HG02870 (cell line): Measurements from ENCODE around the gene SH3BP4.
"Not testable (repeated sequence)": the region's sequence is repeated elsewhere in the genome, so short reads cannot be mapped to it uniquely, and the experiment has no call there.

Experiments
- ATAC-seq: cut with Tn5 transposase; IDR thresholded peaks from one replicate; pipeline ENCODE4 v1.9.1; 2021; ENCODE audit warnings: mild to moderate bottlenecking, moderate library complexity; ENCODE audit not compliant: unreplicated experiment

Gene SH3BP4

DNA sequence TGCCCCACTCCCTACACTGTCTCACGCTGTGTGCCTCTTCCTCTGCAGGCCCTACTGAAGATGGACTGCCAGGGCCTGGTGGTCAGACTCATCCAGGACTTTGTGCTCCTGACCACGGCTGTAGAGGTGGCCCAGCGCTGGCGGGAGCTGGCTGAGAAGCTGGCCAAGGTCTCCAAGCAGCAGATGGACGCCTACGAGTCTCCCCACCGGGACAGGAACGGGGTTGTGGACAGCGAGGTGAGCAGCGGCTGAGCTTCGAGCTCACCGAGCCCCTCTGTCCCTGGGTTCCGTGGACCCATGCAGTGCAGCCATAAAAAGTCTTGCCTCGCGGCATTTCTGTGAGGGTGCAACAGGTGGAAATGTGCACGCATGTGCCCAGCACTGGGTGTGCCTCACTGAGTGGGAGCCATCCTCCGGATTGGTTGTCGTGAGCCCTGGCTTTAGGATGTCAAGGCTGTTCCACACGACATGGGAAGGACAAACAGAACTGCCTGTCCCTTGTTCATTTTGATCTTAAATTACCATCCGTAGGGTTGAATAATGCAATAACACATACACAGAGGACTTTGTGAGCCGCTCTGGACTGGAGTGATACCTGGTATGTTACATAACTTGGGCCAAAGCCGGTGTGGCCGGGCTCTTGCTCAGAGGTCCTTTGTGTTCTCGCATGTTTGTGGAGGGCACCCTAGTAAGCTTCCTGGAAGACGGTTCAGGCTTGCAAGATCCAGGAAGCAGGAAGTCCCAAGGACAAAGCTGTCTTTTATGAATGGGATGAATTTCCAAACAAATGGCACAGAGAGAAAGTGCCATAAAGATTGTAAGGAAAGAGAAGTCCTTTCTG lies 100.9 kb downstream of the SH3BP4 start:
- no peak for ATAC-seq

DNA sequence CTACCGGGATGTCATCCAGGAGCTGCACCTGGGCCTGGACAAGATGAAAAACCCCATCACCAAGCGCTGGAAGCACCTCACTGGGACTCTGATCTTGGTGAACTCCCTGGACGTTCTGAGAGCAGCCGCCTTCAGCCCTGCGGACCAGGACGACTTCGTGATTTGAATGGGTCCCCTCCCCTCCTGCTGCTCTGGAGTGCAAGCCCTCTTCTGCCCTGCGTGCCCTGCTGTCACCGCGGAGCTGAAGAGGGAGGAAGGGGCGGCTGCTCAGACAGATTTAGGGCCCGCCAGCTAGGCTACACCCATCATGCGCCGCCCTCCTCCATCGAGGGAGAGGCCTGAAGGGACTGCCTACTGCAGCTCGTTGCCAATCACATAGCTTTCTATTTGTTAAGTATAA lies 101.8 kb downstream of the SH3BP4 start:
- ATAC-seq: no peak

DNA sequence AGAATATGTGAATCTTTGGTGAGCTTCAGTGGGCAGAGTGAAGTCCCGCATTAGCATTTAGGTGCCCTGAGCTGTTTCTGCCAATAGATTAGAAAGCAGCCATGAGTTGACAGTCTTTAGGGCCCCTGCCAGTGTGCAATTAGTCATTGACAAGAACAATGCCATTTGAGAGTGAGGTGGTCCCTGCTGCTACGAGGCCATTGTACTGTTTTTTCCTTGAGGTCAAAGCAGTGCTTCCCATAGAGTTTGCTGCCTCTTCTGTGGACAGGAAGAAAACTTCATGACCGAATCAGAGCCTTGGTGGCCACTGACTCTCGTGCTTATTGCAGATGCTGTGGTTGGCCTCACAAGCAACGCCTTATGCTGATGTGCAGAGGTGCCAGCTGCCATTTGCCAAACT lies 102.7 kb downstream of the SH3BP4 start:
- no peak for ATAC-seq

DNA sequence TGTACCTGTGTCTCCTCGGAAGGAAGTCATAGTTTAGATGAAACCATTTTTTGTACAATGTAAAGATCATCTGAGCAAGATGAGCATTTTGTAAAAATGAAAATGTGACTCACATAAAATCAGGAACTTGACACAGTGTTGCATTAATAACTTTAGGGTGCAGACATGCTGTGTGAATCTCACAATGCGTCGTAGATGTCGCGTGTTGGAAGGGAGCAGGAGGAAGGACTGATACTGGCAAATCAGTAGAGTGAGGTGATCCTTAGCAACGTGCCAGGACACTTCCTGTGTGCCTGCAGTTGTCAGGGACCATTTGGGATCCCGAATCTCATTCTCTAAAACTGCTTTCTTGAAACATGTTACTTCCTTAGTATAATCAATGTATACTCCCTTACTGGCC lies 103.1 kb downstream of the SH3BP4 start:
- ATAC-seq: no peak

DNA sequence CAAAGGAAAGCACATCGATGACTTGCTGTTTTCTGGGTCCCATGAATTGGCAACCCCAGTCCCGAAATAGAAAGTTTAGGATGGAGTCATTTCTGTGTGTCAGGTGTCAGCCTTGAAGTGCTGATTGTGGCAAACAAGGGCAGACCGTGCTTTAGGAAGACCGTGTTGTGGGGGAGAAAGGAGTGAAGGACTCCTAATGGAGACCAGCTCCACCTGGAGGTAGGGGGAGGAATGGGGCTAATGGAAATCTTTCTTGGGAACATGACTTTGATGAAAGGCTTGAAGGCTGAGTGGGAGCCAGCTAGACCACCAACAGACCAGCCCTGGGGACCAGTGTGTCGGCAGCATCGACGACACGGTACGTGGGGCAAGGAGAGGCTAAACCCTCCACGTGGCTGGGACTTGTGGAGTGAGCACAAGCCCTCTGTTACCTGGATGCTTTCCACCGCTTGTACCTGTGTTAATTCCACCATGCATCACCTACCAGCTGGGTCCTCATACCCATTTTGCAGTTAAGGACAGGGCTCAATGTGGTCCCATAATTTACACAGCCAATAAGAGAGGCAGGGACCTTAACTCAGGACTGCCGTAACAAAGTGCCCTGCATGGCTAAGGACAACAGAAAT lies 104.2 kb downstream of the SH3BP4 start:
- ATAC-seq: no peak

DNA sequence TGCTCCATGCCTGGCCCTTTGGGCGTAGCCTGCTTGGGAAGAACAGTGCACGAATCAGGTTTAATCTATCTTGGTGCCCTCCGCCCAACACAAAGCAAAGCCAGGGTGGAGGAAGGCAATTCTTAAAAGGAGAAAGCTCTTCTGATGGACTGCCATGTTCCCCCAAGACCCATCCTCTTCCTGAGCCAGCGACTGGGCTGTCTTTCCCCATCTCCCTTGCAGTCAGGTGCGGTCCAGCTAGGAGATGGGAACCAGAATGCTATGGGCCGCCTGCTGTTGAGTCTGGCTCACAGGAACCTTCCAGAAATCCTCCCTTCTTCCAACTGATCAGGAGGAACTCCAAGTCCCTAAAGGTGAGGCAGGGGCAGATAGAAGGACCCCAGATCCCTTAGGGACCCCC lies 105.0 kb downstream of the SH3BP4 start:
- no peak for ATAC-seq

DNA sequence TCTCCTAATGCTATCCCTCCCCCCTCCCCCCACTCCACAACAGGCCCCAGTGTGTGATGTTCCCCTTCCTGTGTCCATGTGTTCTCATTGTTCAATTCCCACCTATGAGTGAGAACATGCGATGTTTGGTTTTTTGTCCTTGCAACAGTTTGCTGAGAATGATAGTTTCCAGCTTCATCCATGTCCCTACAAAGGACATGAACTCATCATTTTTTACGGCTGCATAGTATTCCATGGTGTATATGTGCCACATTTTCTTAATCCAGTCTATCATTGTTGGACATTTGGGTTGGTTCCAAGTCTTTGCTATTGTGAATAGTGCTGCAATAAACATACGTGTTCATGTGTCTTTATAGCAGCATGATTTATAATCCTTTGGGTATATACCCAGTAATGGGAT lies 105.8 kb downstream of the SH3BP4 start:
- not testable (repeated sequence) for ATAC-seq

DNA sequence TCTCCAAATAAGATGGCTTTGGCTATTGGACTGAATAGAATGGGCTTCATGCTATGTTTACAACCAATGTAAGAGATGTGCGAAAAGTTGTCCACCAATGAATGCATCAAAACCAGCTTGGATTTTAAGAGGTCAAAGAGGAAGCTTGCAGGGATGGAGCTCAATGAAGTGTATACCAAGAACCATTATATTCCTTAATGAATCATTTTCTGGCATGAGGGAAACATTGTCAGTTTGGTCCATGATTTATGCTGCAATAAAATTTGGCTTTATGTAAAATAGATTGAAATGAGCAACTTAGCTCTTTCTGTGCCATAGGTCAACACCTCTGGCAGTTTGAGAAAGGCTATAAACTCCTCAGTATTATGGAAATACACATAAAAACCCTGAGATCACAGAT lies 107.3 kb downstream of the SH3BP4 start:
- ATAC-seq: no peak

DNA sequence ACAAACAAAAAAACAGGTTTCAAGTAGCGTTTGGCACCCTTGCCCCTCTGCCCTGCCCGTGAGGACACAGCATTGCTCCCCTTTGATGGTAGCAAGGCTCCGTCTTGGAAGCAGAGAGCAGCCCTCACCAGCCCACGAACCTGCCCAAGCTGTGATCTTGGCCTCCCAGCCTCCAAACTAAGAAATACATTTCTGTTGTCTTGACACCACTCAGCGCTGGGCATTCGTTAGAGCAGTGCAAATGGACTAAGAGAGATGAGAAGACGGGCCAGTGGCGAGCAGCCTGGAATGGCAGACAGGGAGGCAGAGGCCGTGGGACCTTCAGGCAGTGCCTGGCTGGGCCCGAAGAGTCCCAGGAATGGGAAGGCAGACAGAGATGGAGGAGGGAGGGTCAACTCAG lies 109.8 kb downstream of the SH3BP4 start:
- ATAC-seq: no peak

DNA sequence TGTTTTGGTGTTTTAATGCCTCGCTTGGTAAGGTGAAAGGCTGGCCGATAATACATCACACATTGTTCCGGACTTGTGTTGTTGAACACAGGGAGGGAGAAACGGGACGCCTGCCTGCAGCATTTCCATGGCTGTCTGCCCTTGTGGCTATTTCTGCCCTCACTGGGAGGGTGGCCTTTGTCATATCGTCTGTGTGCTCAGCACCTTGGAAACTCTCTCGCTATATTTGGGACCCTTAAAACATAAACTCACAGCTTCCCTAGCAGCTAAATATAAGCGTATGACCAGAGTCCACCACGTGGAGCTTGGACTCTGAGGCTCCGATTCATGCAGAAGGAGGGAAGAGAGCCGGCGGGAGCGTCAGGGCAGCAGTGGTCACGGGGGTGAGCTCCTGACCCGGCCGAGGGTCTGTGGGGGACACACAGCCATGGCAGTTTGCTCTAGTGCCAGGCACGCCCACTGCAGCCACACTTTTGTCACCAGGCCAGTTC lies 111.7 kb downstream of the SH3BP4 start:
- ATAC-seq: no peak

DNA sequence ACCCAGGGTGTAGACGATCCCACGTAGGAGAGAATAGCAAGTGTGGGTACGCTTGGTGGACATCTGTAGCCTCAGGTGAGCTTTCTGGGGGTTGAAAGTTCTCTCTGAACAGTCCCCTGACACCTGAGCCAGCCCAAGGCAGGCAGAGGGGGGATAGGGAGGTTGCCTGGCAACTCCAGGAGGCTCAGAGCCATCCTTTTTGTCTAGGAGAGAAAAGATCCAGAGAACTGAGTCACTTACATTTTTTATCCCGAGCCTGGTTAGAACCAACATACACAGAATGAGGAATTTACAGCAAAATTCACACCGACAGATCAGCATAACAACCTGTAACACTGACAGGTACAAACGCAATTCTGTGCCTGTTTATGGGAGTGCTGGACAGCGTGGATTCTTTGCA lies 113.2 kb downstream of the SH3BP4 start:
- ATAC-seq: no peak

DNA sequence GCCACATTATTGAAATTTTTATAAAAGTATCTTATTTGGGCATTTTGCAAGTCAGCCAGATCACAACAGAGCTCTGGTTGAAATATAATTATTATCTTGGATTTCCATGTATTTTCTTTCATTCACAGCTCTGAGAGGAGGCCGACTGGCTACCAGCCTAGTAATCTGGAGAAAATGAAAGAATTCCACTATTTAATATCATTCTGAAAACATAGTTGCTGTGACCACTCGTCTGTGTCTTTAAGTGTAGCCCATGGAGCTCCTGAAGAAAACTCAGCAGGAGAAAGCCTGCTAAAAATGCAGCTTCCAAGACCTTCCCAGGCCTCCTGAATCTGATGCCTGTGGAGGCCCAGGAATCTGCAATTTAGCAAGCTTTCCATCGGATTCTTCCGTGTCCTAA lies 114.7 kb downstream of the SH3BP4 start:
- ATAC-seq: no peak

DNA sequence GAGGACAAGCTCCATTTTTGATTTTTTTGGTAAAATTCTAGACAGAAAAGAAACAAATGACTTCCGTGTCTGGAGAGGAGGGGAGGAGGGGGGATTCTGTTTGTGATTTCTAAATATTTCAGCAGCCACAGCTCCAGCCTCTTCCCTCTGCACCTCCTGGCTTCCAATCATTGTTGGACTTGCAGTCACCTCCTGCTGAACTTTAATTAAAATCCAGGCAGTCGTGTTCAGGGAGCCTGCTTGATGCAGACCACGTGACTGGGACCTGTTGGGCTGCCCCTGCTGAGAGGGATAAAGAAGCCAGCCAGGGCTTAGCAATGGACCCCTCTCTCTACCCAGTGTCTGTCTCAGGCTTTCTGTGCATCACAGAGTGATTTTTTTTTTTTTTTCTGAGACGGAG lies 115.1 kb downstream of the SH3BP4 start:
- ATAC-seq: no peak

DNA sequence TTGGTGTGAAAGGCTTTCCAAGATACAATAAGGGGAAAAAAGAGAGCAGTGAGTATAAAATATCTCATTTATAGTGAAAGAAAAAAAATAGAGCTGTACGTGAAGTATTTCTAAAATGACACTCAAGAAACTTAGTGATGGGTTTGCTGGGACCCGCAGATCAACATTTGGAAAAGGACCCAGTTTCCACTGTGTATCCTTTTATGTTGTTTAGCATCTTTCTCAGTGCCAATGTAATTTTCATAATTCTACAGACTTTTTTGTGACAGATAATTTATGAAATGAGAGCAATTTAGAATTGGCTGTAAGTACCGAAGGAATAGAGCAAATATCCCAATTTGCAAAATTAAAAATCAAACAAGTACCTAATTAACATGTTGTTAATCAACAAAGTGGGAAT lies 116.9 kb downstream of the SH3BP4 start:
- ATAC-seq: no peak

DNA sequence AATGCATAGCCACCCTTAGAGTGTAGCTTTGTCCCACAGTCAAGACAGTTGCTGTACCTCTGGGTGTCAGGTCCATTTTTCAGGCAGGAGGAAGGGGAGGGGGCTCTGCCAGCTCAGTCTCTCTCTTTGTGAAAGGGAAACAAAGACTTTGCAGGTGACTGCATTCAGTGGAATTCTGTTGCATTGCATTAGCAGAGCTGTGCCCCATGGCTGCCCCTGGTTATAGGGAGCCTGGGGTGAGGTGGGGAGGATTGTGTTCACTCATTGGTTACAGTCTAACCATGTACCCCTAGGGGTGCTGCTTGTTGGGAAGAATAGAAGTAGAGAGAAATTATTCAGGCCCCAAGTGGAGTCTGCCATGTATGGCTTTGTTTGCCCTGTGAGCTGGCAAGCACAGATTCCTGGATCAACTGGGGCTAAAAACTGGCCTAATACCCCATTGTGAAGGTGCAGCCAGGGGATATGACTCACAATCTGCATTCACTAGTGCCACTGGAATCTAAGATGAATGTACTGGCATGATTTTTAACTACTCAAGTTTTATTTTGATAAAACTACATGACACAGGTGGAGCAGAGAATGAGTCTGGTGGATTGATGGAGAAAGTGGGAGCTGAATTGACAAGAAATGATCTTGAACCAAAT lies 118.4 kb downstream of the SH3BP4 start:
- no peak for ATAC-seq

DNA sequence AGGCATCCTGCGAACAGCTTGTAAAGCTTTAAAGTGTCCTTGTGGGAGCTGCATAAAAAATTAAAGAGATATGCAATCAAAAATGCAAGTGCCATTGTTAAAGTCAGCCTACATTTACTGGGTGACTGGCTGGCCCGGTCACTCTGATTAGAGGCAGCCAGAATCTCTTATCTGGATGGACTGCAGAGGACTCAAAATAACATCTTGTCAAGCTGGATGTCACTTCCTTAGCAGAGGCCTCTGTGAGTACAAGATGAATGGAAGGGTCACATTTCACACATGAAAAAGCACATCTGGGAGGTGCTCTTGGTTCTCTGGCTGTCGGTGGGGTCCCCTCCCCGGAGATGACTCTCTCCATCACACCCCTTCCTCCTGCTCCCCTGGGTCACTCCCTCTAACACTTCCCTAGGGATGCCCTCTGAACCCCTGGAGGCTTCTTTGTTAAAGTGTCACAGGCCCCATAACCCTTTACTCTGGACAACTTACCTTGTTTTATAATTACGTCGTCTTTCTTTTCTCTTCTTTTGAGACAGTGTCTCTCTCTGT lies 122.1 kb downstream of the SH3BP4 start:
- no peak for ATAC-seq

DNA sequence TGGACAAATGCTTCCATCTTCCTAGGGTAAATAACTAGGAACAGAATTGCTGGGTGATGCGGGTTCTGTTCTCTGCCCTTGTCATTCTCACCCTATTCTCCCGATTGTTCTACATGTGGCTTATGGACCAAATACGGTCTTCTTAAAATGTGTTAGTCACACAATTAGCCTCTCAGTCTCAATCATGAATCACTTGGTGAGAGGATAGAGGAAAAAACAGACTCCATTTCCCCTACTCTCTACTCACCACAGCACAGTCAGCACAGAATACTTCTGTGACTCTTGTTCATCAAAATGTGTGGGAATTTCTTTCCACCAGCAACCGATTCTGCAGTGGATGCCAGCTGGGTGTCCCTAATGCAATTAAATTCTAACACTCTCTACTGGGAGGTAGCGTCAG lies 125.2 kb downstream of the SH3BP4 start:
- no peak for ATAC-seq

DNA sequence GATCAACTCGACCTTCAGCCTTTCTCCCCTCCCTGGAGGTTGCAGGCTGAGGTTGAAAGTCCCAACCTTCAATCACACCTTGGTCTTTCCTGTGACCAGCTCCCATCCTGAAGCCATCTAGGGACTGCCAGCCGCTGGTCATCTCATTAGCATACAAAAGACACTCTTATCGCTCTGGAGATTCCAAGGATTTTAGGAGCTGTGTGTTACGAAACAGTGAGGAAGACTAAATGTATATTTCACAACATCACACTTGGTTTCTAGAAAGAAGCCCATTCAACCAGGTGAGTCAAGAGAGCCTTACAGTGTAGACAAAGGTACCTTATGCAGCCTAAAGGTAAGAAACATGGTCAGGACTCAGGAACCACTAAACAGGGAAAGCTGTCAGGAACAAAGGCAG lies 126.4 kb downstream of the SH3BP4 start:
- ATAC-seq: no peak

DNA sequence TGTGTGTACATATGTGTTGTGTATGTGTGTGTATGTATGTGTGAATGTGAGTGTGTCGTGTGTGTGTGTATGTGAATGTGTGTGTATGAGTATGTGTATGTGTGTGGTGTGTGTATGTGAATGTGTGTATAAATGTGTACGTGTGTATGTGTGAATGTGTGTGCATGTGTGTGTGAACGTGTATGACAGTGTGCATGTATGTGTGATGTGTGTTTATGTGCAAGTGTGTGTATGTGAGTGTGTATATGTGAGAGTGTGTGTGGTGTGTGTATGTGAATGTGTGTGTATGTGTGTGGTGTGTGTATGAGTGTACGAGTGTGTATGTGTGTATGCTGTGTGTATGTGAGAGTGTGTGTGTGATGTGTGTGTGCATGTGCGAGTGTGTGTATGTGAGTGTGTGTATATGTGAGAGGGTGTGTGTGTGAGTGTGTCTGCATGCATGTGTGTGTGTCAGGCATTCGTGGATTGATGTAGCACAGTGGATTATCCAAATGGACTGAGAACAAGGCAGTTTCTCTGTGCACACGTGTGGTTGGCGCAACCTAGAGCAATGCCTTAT lies 127.2 kb downstream of the SH3BP4 start:
- no peak for ATAC-seq

DNA sequence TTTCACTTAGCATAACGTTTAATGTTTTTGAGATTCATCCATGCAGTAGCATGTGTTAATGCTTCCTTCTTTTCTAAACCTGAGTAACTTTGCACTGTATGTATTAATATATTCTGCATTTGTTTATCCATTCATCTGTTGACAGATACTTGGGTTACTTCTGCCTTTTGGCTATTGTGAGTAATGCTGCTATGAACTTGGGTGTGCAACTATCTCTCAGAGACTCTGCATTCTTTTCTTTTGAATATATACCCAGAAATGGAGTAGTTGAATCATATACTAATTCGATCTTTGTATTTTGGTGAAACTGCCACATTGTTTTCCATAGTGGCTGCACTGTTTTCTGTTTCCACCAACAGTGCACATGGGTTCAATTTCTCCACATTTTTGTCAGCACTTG lies 128.3 kb downstream of the SH3BP4 start:
- ATAC-seq: no peak

DNA sequence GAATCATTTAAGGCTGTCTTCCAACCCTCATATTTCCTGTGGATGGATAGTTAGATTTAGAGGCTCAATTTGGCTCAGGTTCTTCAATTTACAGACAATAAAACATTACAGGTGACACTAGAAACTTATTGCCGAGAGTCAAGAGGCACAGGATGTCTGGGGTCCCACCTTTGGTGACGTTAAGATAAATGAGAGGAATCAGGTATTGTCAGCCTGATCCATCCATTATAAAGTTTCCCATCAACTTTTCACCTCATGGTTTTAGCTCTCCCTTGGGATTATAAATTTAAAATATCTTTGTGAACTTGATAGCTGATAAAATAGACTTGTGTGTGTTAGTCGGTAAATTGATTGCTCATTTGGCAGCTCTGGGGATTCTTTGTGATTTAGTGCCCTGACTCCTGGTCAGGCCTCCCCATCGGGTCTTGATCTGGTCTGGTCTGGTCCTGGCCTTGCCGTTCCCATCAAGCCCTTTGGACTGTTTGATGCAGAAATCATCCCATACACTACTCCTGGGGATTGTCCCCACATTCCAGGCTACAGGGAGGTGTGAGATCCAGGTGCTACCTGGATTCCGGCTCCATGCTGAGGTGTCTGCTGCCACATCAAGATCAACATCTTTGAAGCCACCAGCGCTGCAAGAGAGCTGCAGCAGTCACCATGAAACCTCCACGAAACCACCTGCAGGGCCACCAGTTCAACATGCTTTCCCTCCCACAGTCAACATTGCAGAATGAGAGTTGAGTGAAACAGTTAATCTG lies 130.9 kb downstream of the SH3BP4 start:
- ATAC-seq: no peak
